Common myeloid progenitor, CD34-positive (primary cell): Measurements from ENCODE around the gene BZW2.

ENCODE experiments used
- CTCF ChIA-PET: fragments of 350-600 bp; sonication (Branson Sonifier 250); formaldehyde crosslinking; loops from one replicate; lab custom pipeline; 2021; ENCODE audit warnings: antibody characterized with exemption; lab: Charles Lee
- POLR2A ChIA-PET: fragments of 350-600 bp; sonication (Branson Sonifier 250); formaldehyde crosslinking; loops from one replicate; lab custom pipeline; 2021; ENCODE audit warnings: antibody characterized with exemption; lab: Charles Lee
- DNase-seq, 3 donors: peaks; one replicate each; pipeline versions ENCODE4 v3.0.0 to v3.0.0-alpha.2; 2013
- H3K27ac ChIP-seq, 2 experiments: 1 replicate in 1 of 2; 2 replicates in 1 of 2; pipeline ENCODE4 v1.7.0; 2013; ENCODE audit warnings: inconsistent platforms in 2 of 2, low read length in 2 of 2, mild to moderate bottlenecking in 2 of 2, low read depth in 1 of 2, moderate library complexity in 1 of 2; ENCODE audit not compliant: severe bottlenecking in 2 of 2, insufficient read depth in 1 of 2, poor library complexity in 1 of 2
- H3K27me3 ChIP-seq, 5 experiments: replicated peaks in 2 of 5; 1 replicate in 3 of 5; 2 replicates in 2 of 5; pipeline versions ENCODE4 v1.6.1 to v1.7.0; 2013; ENCODE audit warnings: low read length in 4 of 5, mild to moderate bottlenecking in 2 of 5, moderate library complexity in 2 of 5, inconsistent platforms in 1 of 5; ENCODE audit not compliant: insufficient read depth in 5 of 5, control insufficient read depth in 4 of 5
- H3K36me3 ChIP-seq, 4 experiments: 1 replicate in 2 of 4; 2 replicates in 2 of 4; pipeline versions ENCODE4 v1.6.1 to v1.7.0; 2013; ENCODE audit warnings: low read length in 3 of 4, control low read depth in 1 of 4, mild to moderate bottlenecking in 1 of 4; ENCODE audit not compliant: control insufficient read depth in 4 of 4, insufficient read depth in 4 of 4
- H3K4me1 ChIP-seq, 4 experiments: 1 replicate in 3 of 4; 2 replicates in 1 of 4; pipeline versions ENCODE4 v1.6.1 to v1.7.1; 2013; ENCODE audit warnings: low read length in 3 of 4, mild to moderate bottlenecking in 3 of 4, control low read depth in 1 of 4, inconsistent platforms in 1 of 4, moderate library complexity in 1 of 4; ENCODE audit not compliant: control insufficient read depth in 4 of 4, insufficient read depth in 4 of 4; ENCODE audit errors: control extremely low read depth in 1 of 4
- H3K4me3 ChIP-seq, 7 experiments: 1 replicate in 4 of 7; 2 replicates in 3 of 7; pipeline versions ENCODE4 v1.5.1 to v1.7.0; 2013; ENCODE audit warnings: mild to moderate bottlenecking in 7 of 7, low read length in 6 of 7, moderate library complexity in 6 of 7, inconsistent platforms in 2 of 7, low read depth in 2 of 7, control low read depth in 1 of 7; ENCODE audit not compliant: insufficient read depth in 4 of 7, control insufficient read depth in 1 of 7; ENCODE audit errors: extremely low read depth in 1 of 7
- H3K9me3 ChIP-seq, 5 experiments: 1 replicate in 4 of 5; 2 replicates in 1 of 5; pipeline versions ENCODE4 v1.6.1 to v1.7.1; 2013; ENCODE audit warnings: low read length in 4 of 5, mild to moderate bottlenecking in 2 of 5, inconsistent platforms in 1 of 5, low read depth in 1 of 5, moderate library complexity in 1 of 5; ENCODE audit not compliant: control insufficient read depth in 4 of 5, insufficient read depth in 2 of 5; ENCODE audit errors: control extremely low read depth in 1 of 5
- WGBS: methylation state at CpG from one replicate; pipeline ENCODE4 v1.1.5; 2013; ENCODE audit not compliant: insufficient coverage; 5-methylcytosine and 5-hydroxymethylcytosine counted together

The BZW2 gene

DNA sequence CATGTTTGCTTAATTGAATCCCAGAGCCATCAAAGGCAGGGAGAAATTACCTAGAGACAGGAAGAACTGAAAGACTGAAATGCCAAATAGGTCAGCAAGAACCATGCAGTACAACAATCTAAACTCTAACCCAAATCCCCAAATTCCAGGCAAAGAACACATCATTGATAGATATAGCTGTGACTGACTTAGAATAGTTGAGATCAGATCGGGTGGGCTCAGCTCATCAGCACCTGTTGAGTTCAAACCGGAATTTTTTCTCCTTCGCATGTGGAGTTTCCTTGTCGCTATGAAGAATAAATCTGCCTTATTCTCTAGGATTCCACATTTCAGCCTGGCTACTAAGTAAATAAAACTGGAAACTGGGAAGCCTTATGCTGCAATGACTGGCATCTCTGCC, 1.8 kb upstream of the BZW2 start:
- H3K4me3 ChIP-seq: peak overlapping the region; percentile 78 to 99 (median 95)
- DNase-seq: no peak
- ChIA-PET CTCF (interaction anchor here (0.8 kb wide), 1 partner anchor 36 kb away, joined by 3 read pairs; no protein-coding TSS in a partner anchor), POLR2A (no interaction called here)
- peaks cover 0 to 7% (median 2%) of the 10 kb centered on the region in 4 experiments for H3K36me3 ChIP-seq
- H3K4me1 ChIP-seq: peaks cover 20 to 39% (median 31%) of the 10 kb centered on the region in 4 experiments
- H3K27ac ChIP-seq: peak overlapping the region in 1 of 2 experiments; percentile 98
- WGBS: 90% methylated on average over 4 of the region's 4 CpGs
- no peaks in the 10 kb centered on the region for H3K9me3 ChIP-seq
- H3K27me3 ChIP-seq: no peaks in the 10 kb centered on the region

DNA sequence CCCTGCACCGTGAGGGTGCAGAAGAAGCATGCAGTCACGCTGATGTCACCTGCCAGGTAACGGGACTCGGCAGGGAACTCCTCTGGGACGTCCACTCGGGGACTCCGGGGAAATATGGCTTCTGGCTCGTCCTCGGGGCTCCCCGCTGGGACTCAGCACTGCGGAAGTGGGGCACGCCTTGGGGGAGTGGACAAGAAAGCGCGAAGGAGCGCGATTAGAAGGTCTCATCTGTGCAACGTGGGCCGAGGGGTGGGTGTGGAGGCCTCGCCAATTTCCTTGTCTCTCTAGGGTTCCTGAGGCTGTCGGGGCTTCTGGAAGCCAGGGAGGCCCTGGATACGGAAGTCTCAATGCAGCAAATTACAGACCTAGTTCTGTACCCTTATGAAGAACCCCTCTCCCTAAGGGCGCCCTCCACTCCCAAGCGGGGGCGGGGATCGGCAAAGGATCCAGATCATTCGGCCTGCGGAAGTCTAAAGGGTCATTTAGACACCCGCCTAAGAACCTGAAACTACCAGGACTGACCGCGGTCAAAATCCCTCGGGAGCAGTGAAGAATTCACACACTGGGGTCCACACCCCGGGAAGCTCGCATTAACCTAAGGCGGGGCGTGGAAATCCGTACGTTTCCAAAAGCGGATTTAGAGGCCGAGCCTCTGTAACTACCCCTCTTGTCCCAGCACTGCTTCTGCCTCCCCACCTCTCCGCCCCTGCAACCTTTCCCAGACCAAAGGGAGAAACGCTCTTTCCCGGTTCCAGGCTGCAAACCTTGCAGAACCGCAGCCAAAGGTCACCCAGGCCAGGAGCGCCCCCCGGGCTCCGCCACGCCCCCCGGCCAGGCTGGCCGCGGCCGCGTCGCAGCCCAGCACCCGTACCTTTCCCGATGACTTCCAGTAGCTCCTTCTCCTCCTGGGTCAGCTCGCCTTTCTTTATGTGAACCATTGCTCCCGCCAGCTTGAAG, 1.1 kb upstream of the BZW2 start:
- Histone ChIP-seq H3K27me3 (no peaks in the 10 kb centered on the region), H3K9me3 (no peaks in the 10 kb centered on the region), H3K36me3 (peaks cover 0 to 10% (median 2%) of the 10 kb centered on the region in 4 experiments), H3K4me3 (peak overlapping the region; percentile 78 to 99 (median 95)), H3K27ac (peak overlapping the region; percentile 89 to 98), H3K4me1 (peaks cover 20 to 44% (median 35%) of the 10 kb centered on the region in 4 experiments)
- WGBS: 0% methylated on average over 42 of the region's 57 CpGs
- DNase-seq: peak; percentile 43 to 82 (median 72)
- ChIA-PET POLR2A (no interaction called here), CTCF (interaction anchor here (0.8 to 1.1 kb wide), 5 partner anchors 13 to 49 kb away, joined by 3 to 4 read pairs (median 3); no protein-coding TSS in a partner anchor)

DNA sequence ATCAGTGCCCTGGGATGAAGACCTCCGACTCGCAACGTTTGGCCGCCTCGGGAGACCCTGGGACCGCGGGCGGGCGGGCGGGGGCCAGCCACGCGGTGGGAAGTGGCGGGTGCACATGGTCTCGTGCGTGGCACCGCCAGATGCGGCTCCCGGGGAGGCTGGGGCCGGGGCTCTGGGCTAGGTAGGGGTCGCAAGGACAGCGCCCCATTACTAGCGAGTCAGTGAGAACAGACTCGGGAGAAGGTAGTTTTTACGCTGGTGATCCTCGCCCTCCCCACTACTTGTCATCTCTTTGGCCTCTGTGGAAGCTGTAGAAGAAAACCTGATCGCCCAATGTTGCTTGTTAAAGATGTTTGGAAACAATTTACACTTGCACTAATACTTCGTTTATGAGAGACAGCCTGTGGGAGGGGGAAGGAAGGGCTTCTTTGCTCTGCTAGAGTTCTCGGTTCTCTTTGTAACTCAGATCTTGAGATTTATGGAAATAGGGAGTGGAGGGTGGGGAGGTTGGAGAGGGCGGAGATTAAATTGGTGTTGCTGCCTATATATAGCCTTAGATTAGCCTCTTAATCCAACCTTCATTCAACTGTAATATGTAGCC, 591 bp downstream of the BZW2 start:
- Histone ChIP-seq H3K4me1 (peaks cover 23 to 59% (median 45%) of the 10 kb centered on the region in 4 experiments), H3K36me3 (peaks cover 0 to 10% (median 0%) of the 10 kb centered on the region in 4 experiments), H3K27me3 (no peaks in the 10 kb centered on the region), H3K27ac (peak overlapping the region; percentile 23 to 98), H3K9me3 (no peaks in the 10 kb centered on the region), H3K4me3 (peak overlapping the region; percentile 78 to 99 (median 95))
- CTCF ChIA-PET: interaction anchor here (1.1 to 1.3 kb wide), 2 partner anchors 10 to 47 kb away, joined by 3 to 4 read pairs; no protein-coding TSS in a partner anchor
- peak in 1 of 3 donors; percentile 24 for DNase-seq
- POLR2A ChIA-PET: interaction anchor here (0.7 to 1.4 kb wide), 3 partner anchors 45 to 112 kb away, joined by 3 to 4 read pairs (median 3); no protein-coding TSS in a partner anchor
- 2% methylated on average over 12 of the region's 29 CpGs for WGBS

DNA sequence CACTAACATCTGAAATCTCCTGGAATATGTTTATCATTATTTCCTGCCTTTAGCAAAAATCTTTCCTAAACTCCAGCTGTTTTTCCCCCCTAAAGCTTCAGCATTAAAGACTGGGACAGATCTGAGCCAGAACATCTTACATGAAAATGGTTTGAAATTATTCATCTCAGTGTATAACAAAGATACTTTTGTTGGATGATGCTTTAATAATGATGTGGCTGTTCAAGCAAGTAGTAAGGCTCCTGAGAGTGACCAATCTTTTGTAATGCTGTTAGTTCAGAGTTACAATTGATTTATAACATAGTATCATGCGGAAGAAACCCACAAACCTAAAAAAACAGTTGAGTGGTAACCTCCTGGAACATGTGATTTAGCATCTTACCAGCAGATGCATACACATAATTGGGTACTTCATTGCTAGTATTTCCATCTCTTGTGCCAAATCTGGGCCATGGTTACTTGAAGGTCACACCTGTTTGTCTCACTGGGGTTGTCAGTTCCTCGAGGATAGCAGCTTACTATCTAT, 1.5 kb downstream of the BZW2 start:
- Histone ChIP-seq H3K4me1 (peaks cover 31 to 68% (median 52%) of the 10 kb centered on the region in 4 experiments), H3K4me3 (peak overlapping the region in 6 of 7 experiments; percentile 92 to 99 (median 95)), H3K27me3 (no peaks in the 10 kb centered on the region), H3K9me3 (no peaks in the 10 kb centered on the region), H3K27ac (peak overlapping the region in 1 of 2 experiments; percentile 74), H3K36me3 (peaks cover 0 to 10% (median 0%) of the 10 kb centered on the region in 4 experiments)
- DNase-seq: peak in 2 of 3 donors; percentile 63 to 67
- 29% methylated on average over 1 of the region's 2 CpGs for WGBS
- ChIA-PET CTCF (interaction anchor here (1.3 kb wide), 1 partner anchor 9 kb away, joined by 4 read pairs; no protein-coding TSS in a partner anchor), POLR2A (no interaction called here)

DNA sequence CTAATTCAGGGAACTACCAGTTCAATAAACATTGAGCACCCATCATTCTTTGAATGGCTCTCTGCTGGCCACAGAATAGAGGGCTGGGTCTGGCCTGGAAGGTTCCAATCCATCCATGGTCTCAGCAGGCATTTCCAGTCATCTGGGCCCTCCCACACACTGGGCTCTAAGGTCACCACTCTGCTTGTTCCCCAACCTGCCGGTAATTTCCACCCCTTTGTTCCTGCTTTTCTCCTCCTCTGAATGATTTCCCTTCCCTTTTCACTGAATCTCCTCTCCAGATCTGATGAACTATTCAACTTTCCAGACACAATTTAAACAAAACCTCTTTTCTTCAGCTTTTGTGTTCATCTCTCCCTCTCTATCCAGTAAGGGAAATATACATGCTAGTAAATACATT, 2.6 kb downstream of the BZW2 start:
- peak overlapping the region in 4 of 7 experiments; percentile 1 to 99 (median 24) for H3K4me3 ChIP-seq
- no peak for DNase-seq
- peaks cover 31 to 78% (median 59%) of the 10 kb centered on the region in 4 experiments for H3K4me1 ChIP-seq
- H3K9me3 ChIP-seq: no peaks in the 10 kb centered on the region
- H3K27me3 ChIP-seq: no peaks in the 10 kb centered on the region
- CTCF ChIA-PET: no interaction called here
- 44% methylated on average over 1 of the region's 1 CpG for WGBS
- POLR2A ChIA-PET: interaction anchor here (0.6 kb wide), 1 partner anchor 116 kb away, joined by 5 read pairs; no protein-coding TSS in a partner anchor
- no peak overlapping the region for H3K27ac ChIP-seq
- peaks cover 0 to 11% (median 0%) of the 10 kb centered on the region in 4 experiments for H3K36me3 ChIP-seq

DNA sequence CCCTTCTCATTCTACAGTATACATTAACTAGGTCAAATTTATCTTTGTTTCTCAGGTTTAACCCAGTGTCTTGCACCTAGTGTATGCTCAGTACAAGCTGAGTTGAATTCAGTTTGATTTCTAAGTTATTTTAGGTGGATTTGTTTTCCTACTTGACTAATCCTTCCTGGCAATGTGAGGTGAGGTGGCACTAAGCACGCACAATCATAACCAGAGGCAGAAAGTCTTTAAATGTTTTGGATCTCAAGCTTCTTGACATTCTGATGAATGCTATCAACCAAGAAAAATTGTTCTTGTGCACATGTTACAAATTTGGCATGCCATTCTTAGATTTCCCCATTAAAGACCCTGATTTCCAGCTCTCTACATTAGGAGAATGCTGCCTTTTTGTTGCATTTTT, 3.2 kb downstream of the BZW2 start:
- Histone ChIP-seq H3K36me3 (peaks cover 0 to 11% (median 0%) of the 10 kb centered on the region in 4 experiments), H3K4me3 (peak overlapping the region in 3 of 7 experiments; percentile 21 to 47 (median 37)), H3K4me1 (peaks cover 26 to 76% (median 54%) of the 10 kb centered on the region in 4 experiments), H3K27me3 (no peaks in the 10 kb centered on the region), H3K9me3 (no peaks in the 10 kb centered on the region), H3K27ac (no peak overlapping the region)
- WGBS: 75% methylated on average over 1 of the region's 1 CpG
- CTCF ChIA-PET: interaction anchor here (0.7 kb wide), 1 partner anchor 9 kb away, joined by 3 read pairs; no protein-coding TSS in a partner anchor
- DNase-seq: no peak
- POLR2A ChIA-PET: no interaction called here
